ENCODE measurements around the gene GCM1. TPM values are rescaled to one million over a fixed set of nuclear protein-coding genes. Genes with fewer than 3 reads are reported as not detected.

GCM1 gene
- polyA plus RNA-seq, 1 experiment = not detected

DNA sequence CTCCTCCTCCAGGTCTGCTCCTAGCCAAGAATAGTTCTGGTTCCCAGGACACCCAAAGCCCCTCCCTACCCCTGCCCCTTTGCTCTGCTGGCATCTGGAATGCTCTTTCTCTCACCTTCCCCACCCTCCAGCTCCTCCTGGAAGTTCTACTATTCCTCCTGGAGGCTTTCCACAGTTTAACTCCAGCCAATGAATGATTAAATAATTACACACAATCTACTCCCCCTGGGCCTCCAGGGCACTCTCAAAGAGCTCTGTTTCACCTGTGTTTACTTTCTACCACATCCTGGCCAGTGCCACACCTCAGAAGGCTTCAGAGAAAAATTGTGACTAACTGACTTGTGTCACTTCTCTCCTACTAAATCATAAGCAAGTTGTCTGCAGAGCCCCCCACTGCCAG, 36.2 kb downstream of the GCM1 start:
- Histone ChIP-seq H3K36me3 (ENCODE audit: control insufficient read depth, insufficient read depth, low read length) (no peaks in the 10 kb centered on the region), H3K4me3 (ENCODE audit: low read depth, low read length) (no peak overlapping the region), H3K27me3 (ENCODE audit: control insufficient read depth, insufficient read depth, low read length) (no peaks in the 10 kb centered on the region; the same call in 1 of the 2 replicates)
- POLR2A ChIA-PET = no interaction called here
- DNase-seq (ENCODE audit: low read depth) = no peak
- CTCF ChIA-PET = interaction anchor here (1.6 kb wide), 1 partner anchor 20 kb away, joined by 3 read pairs; no protein-coding TSS in a partner anchor
- TF ChIP-seq, protein P1, sequence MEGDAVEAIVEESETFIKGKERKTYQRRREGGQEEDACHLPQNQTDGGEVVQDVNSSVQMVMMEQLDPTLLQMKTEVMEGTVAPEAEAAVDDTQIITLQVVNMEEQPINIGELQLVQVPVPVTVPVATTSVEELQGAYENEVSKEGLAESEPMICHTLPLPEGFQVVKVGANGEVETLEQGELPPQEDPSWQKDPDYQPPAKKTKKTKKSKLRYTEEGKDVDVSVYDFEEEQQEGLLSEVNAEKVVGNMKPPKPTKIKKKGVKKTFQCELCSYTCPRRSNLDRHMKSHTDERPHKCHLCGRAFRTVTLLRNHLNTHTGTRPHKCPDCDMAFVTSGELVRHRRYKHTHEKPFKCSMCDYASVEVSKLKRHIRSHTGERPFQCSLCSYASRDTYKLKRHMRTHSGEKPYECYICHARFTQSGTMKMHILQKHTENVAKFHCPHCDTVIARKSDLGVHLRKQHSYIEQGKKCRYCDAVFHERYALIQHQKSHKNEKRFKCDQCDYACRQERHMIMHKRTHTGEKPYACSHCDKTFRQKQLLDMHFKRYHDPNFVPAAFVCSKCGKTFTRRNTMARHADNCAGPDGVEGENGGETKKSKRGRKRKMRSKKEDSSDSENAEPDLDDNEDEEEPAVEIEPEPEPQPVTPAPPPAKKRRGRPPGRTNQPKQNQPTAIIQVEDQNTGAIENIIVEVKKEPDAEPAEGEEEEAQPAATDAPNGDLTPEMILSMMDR (IDR thresholded peaks at IDR 0.05; ENCODE audit: insufficient read depth, low read depth, low read length) = no peak

DNA sequence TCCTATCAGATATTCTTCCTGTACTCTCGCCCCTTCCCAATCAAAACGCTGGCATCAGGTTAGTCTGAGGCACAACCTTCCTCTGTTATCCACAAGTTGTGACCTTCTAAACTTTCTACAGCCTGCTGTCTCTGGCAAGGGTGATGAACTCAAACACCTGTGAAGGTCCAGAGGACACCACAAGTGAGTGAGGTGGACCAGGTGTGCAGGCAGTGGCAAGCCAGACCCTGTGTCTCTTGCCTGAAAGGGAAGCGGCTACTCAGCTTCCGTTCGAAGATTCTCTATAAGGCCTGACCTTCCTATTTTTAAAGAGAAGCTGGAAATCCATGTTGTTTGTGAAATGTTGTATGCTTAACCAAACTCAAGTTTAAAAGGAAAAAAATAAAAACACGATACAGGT, 36.8 kb downstream of the GCM1 start:
- no peaks in the 10 kb centered on the region; the same call in 1 of the 2 replicates for H3K27me3 ChIP-seq (ENCODE audit: control insufficient read depth, insufficient read depth, low read length)
- ChIA-PET POLR2A (no interaction called here), CTCF (interaction anchor here (1.0 to 1.6 kb wide), 2 partner anchors 20 to 373 kb away, joined by 3 read pairs; no protein-coding TSS in a partner anchor)
- TF ChIP-seq, protein P1 (IDR thresholded peaks at IDR 0.05; ENCODE audit: insufficient read depth, low read depth, low read length) = no peak
- no peak for DNase-seq (ENCODE audit: low read depth)
- H3K36me3 ChIP-seq (ENCODE audit: control insufficient read depth, insufficient read depth, low read length) = no peaks in the 10 kb centered on the region
- H3K4me3 ChIP-seq (ENCODE audit: low read depth, low read length) = no peak overlapping the region

DNA sequence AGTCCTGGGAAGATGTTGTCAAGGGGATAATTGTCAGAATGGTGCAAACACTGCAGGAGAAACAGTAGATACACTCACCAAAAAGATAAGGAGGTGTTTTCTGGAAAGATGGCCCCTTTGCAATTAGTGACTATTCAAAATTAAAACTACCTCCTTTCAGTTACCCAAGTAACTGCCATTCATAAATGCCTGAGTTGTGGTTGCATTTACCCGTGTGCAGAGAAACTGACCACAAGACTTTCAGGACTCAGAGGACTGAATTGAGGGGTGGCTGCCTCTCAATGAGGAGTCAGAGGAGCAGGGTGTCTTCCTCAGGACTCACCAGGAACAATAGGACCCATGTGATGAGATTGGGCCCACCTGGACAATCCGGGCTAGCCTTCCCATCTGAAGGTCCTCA, 39.0 kb downstream of the GCM1 start:
- no peaks in the 10 kb centered on the region; the same call in 1 of the 2 replicates for H3K27me3 ChIP-seq (ENCODE audit: control insufficient read depth, insufficient read depth, low read length)
- H3K4me3 ChIP-seq (ENCODE audit: low read depth, low read length) = no peak overlapping the region
- DNase-seq (ENCODE audit: low read depth) = no peak
- TF ChIP-seq, protein P1 (IDR thresholded peaks at IDR 0.05; ENCODE audit: insufficient read depth, low read depth, low read length) = no peak
- CTCF ChIA-PET = no interaction called here
- POLR2A ChIA-PET = no interaction called here
- H3K36me3 ChIP-seq (ENCODE audit: control insufficient read depth, insufficient read depth, low read length) = no peaks in the 10 kb centered on the region

DNA sequence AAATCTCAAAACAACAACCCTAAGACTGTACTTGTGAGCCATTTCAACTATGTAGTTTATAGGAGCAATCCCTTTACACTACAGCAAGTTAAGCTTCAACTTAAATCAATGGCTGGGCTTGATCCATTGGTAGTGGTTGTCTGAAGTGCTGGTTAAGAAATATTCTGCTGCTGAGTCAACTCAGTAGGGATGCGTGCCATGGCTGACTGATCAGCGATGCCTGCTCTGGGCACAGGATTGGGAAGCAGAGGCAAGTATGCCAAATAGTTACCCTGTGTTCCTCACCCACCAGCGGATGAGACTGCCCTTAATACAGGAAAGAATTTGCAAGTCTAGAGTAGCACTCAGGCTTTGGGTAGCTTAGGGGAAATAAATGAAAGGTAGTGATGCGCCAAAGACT, 41.5 kb downstream of the GCM1 start:
- Histone ChIP-seq H3K36me3 (ENCODE audit: control insufficient read depth, insufficient read depth, low read length) (peaks cover 1% of the 10 kb centered on the region; the same call in 1 of the 2 replicates), H3K4me3 (ENCODE audit: low read depth, low read length) (no peak overlapping the region), H3K27me3 (ENCODE audit: control insufficient read depth, insufficient read depth, low read length) (no peaks in the 10 kb centered on the region)
- CTCF ChIA-PET = interaction anchor here (1.5 to 1.8 kb wide), 2 partner anchors 8 to 22 kb away, joined by 3 to 4 read pairs; no protein-coding TSS in a partner anchor
- TF ChIP-seq, protein P1 (IDR thresholded peaks at IDR 0.05; ENCODE audit: insufficient read depth, low read depth, low read length) = no peak
- POLR2A ChIA-PET = no interaction called here
- no peak for DNase-seq (ENCODE audit: low read depth)

DNA sequence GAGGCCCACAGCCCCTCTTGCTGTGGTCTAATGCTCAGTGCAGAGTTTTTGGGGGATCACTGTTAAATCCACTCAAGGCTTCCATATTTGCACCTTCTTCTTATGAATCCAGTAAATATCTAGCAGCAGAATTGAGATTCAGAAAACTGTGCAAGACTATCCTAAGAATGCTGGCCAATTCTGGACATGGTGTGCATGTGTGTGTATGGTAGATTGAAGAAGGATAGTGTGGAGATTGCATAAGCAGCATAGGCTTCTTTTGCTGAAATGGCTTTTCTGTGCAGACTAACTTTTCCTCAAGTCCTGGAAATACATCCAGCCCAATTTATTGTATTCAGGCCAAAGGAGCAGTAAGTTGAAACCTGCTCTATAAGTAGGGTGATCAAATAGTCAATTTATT, 43.7 kb downstream of the GCM1 start:
- no peak overlapping the region for H3K4me3 ChIP-seq (ENCODE audit: low read depth, low read length)
- H3K27me3 ChIP-seq (ENCODE audit: control insufficient read depth, insufficient read depth, low read length) = no peaks in the 10 kb centered on the region
- H3K36me3 ChIP-seq (ENCODE audit: control insufficient read depth, insufficient read depth, low read length) = peaks cover 8% of the 10 kb centered on the region
- TF ChIP-seq, protein P1 (IDR thresholded peaks at IDR 0.05; ENCODE audit: insufficient read depth, low read depth, low read length) = no peak
- ChIA-PET POLR2A (no interaction called here), CTCF (interaction anchor here (1.0 kb wide), 1 partner anchor 379 kb away, joined by 4 read pairs; no protein-coding TSS in a partner anchor)
- DNase-seq (ENCODE audit: low read depth) = no peak
